SK-N-SH treated with all-trans-retinoic acid at 6 μM for 48 hours (cell line): Measurements from ENCODE around the gene MEIOSIN.

Source experiments
- ATAC-seq: fragments of 200-7000 bp; cut with Tn5 transposase; 3 replicates; pipeline ENCODE4 v1.9.1; 2020; ENCODE audit warnings: mild to moderate bottlenecking, moderate library complexity
- ARNTL ChIP-seq: fragments of 450-650 bp; formaldehyde crosslinking; IDR thresholded peaks from 2 replicates; pipeline ENCODE4 v1.5.0; 2020; ENCODE audit warnings: low read depth, mild to moderate bottlenecking, moderate library complexity, borderline replicate concordance
- BACH2 ChIP-seq: fragments of 250-450 bp; sonication (Bioruptor Pico); IDR thresholded peaks from 2 replicates; pipeline ENCODE4 v1.9.0; 2021; ENCODE audit warnings: mild to moderate bottlenecking, borderline replicate concordance
- CREB5 ChIP-seq: fragments of 250-450 bp; sonication (Bioruptor Pico); IDR thresholded peaks from 2 replicates; pipeline ENCODE4 v1.5.1; 2020; ENCODE audit warnings: low read depth, mild to moderate bottlenecking, moderate library complexity
- CSDC2 ChIP-seq: fragments of 250-450 bp; sonication (Bioruptor Pico); IDR thresholded peaks from 2 replicates; pipeline ENCODE4 v1.5.0; 2020; ENCODE audit warnings: mild to moderate bottlenecking, moderate library complexity
- CSRNP3 ChIP-seq: fragments of 250-450 bp; sonication (Bioruptor Pico); IDR thresholded peaks from 2 replicates; pipeline ENCODE4 v1.5.1; 2021; ENCODE audit warnings: mild to moderate bottlenecking, moderate library complexity
- ESRRG ChIP-seq: fragments of 250-450 bp; sonication (Bioruptor Pico); IDR thresholded peaks from 2 replicates; pipeline ENCODE4 v1.6.1; 2021; ENCODE audit warnings: mild to moderate bottlenecking
- GLIS3 ChIP-seq: fragments of 250-450 bp; sonication (Bioruptor Pico); IDR thresholded peaks from 2 replicates; pipeline ENCODE4 v1.5.0; 2020; ENCODE audit warnings: mild to moderate bottlenecking, moderate library complexity
- ISL1 ChIP-seq: fragments of 250-450 bp; sonication (Bioruptor Pico); IDR thresholded peaks from 2 replicates; pipeline ENCODE4 v2.1.2; 2022; ENCODE audit warnings: mild to moderate bottlenecking, moderate library complexity
- OSR1 ChIP-seq: fragments of 250-450 bp; sonication (Bioruptor Pico); IDR thresholded peaks from 2 replicates; pipeline ENCODE4 v1.8.0; 2022; ENCODE audit warnings: moderate library complexity, mild to moderate bottlenecking, inconsistent platforms
- PATZ1 ChIP-seq: fragments of 250-450 bp; sonication (Bioruptor Pico); IDR thresholded peaks from 2 replicates; pipeline ENCODE4 v1.8.0; 2020; ENCODE audit warnings: mild to moderate bottlenecking, moderate library complexity, borderline replicate concordance
- POU6F1 ChIP-seq: fragments of 250-450 bp; sonication (Bioruptor Pico); IDR thresholded peaks from 2 replicates; pipeline ENCODE4 v1.8.0; 2021; ENCODE audit warnings: low read depth, mild to moderate bottlenecking, moderate library complexity, borderline replicate concordance
- PPARA ChIP-seq: fragments of 250-450 bp; sonication (Bioruptor Pico); IDR thresholded peaks from 2 replicates; pipeline ENCODE4 v1.5.0; 2020; ENCODE audit warnings: mild to moderate bottlenecking, borderline replicate concordance
- RARB ChIP-seq: fragments of 250-450 bp; sonication (Bioruptor Pico); IDR thresholded peaks from 2 replicates; pipeline ENCODE4 v1.8.0; 2021; ENCODE audit warnings: mild to moderate bottlenecking, moderate library complexity
- SNAI2 ChIP-seq: fragments of 250-450 bp; sonication (Bioruptor Pico); IDR thresholded peaks from 2 replicates; pipeline ENCODE4 v1.5.0; 2020; ENCODE audit warnings: mild to moderate bottlenecking, moderate library complexity
- TCF4 ChIP-seq: fragments of 250-450 bp; sonication (Bioruptor Pico); IDR thresholded peaks from 2 replicates; pipeline ENCODE4 v1.8.0; 2021; ENCODE audit warnings: mild to moderate bottlenecking, moderate library complexity, borderline replicate concordance
- TOX ChIP-seq: fragments of 250-450 bp; sonication (Bioruptor Pico); IDR thresholded peaks from 2 replicates; pipeline ENCODE4 v1.8.0; 2021; ENCODE audit warnings: mild to moderate bottlenecking, moderate library complexity, borderline replicate concordance
- TSHZ2 ChIP-seq: fragments of 250-450 bp; sonication (Bioruptor Pico); IDR thresholded peaks from 2 replicates; pipeline ENCODE4 v1.5.0; 2020; ENCODE audit warnings: mild to moderate bottlenecking, moderate library complexity
- ZC3H10 ChIP-seq: fragments of 250-450 bp; sonication (Bioruptor Pico); IDR thresholded peaks from 2 replicates; pipeline ENCODE4 v1.5.1; 2021; ENCODE audit warnings: mild to moderate bottlenecking, moderate library complexity
- ZFP30 ChIP-seq: fragments of 450-650 bp; formaldehyde crosslinking; IDR thresholded peaks from 2 replicates; pipeline ENCODE4 v1.5.0; 2022; ENCODE audit warnings: mild to moderate bottlenecking, moderate library complexity
- ZNF565 ChIP-seq: fragments of 450-650 bp; formaldehyde crosslinking; conservative IDR thresholded peaks from 2 replicates; pipeline ENCODE4 v1.5.0; 2020; ENCODE audit warnings: low read depth, mild to moderate bottlenecking, moderate library complexity
- ZNF70 ChIP-seq: fragments of 450-650 bp; formaldehyde crosslinking; IDR thresholded peaks from 2 replicates; pipeline ENCODE4 v1.5.0; 2020; ENCODE audit warnings: mild to moderate bottlenecking, moderate library complexity
- ZNF8 ChIP-seq: fragments of 450-650 bp; formaldehyde crosslinking; IDR thresholded peaks from 2 replicates; pipeline ENCODE4 v1.5.0; 2020; ENCODE audit warnings: mild to moderate bottlenecking, moderate library complexity

Gene MEIOSIN

GRCh38 chr19:45772130-45772840, 39.0 kb downstream of the MEIOSIN start:
- no peak for ATAC-seq

GRCh38 chr19:45772912-45773311, 39.7 kb downstream of the MEIOSIN start:
- ATAC-seq = no peak
- TF ChIP-seq ZNF565 (no peak), ZFP30 (CRISPR knock-in tag) (no peak), ESRRG (CRISPR knock-in tag) (no peak), BACH2 (CRISPR knock-in tag) (no peak)

More at GRCh38 chr19:45772130-45772840, 39.0 kb downstream of the MEIOSIN start:
- TF ChIP-seq BACH2 (CRISPR knock-in tag) (no peak), CSDC2 (CRISPR knock-in tag) (no peak), ARNTL (CRISPR knock-in tag) (no peak), PPARA (no peak), ESRRG (CRISPR knock-in tag) (no peak), PATZ1 (no peak), ZFP30 (CRISPR knock-in tag) (no peak)

GRCh38 chr19:45773384-45773783, 40.1 kb downstream of the MEIOSIN start:
- TF ChIP-seq CSDC2 (CRISPR knock-in tag) = no peak
- no peak for TF ChIP-seq TSHZ2 (CRISPR knock-in tag)
- TF ChIP-seq OSR1 (CRISPR knock-in tag) = no peak
- TF ChIP-seq TCF4 (CRISPR knock-in tag) = peak; percentile 74
- TF ChIP-seq CSRNP3 (CRISPR knock-in tag) = no peak
- TF ChIP-seq POU6F1 (CRISPR knock-in tag) = no peak
- no peak for TF ChIP-seq GLIS3 (CRISPR knock-in tag)
- no peak for ATAC-seq

GRCh38 chr19:45774765-45775164, 41.5 kb downstream of the MEIOSIN start:
- ATAC-seq = no peak
- TF ChIP-seq TOX (CRISPR knock-in tag) (no peak), ZNF8 (CRISPR knock-in tag) (no peak), CREB5 (CRISPR knock-in tag) (no peak), PPARA (no peak), ISL1 (CRISPR knock-in tag) (no peak), ARNTL (CRISPR knock-in tag) (no peak), RARB (CRISPR knock-in tag) (no peak), GLIS3 (CRISPR knock-in tag) (no peak), PATZ1 (no peak), SNAI2 (CRISPR knock-in tag) (no peak), CSRNP3 (CRISPR knock-in tag) (no peak), CSDC2 (CRISPR knock-in tag) (no peak), ZNF70 (no peak), ZC3H10 (CRISPR knock-in tag) (no peak)
